PC-9 (cell line): ENCODE data around the gene LTC4S. TPM values are rescaled to one million over a fixed set of nuclear protein-coding genes. Genes with fewer than 3 reads are reported as not detected.

Experiments used
- BruUV-seq: library from RNA; stranded (reverse); fragments of 400-500 nt; replicated peaks from 2 replicates; lab custom pipeline; 2021; lab: Mats Ljungman, UMichigan
- CTCF ChIA-PET: fragments of 300-600 bp; sonication (Branson Sonifier 250); formaldehyde crosslinking; loops from one replicate; lab custom pipeline; 2022; ENCODE audit warnings: antibody characterized with exemption; lab: Charles Lee
- POLR2A ChIA-PET: fragments of 300-600 bp; sonication (Branson Sonifier 250); formaldehyde crosslinking; loops from one replicate; lab custom pipeline; 2022; ENCODE audit warnings: antibody characterized with exemption; ENCODE audit not compliant: unreplicated experiment; lab: Charles Lee
- DNase-seq, 2 experiments: peaks; one replicate each; pipeline versions ENCODE4 v3.0.0 to v3.0.0-alpha.2; 2015 to 2022; ENCODE audit warnings: mixed read lengths in 1 of 2
- H2AFZ ChIP-seq: fragments of 200-600 bp; sonication (generic); 2 replicates; pipeline ENCODE4 v1.8.1; 2017; ENCODE audit warnings: antibody characterized with exemption
- H3F3A ChIP-seq: fragments of 200-600 bp; sonication (generic); 2 replicates; pipeline ENCODE4 v1.8.1; 2017; ENCODE audit warnings: antibody characterized with exemption, mild to moderate bottlenecking, low read depth; ENCODE audit not compliant: insufficient read depth
- H3K27ac ChIP-seq: fragments of 200-600 bp; sonication (generic); 2 replicates; pipeline ENCODE4 v1.6.1; 2016; ENCODE audit warnings: mixed run types
- H3K27me3 ChIP-seq: fragments of 200-600 bp; sonication (generic); 2 replicates; pipeline ENCODE4 v1.6.1; 2016; ENCODE audit warnings: low read depth, mixed run types; ENCODE audit not compliant: insufficient read depth
- H3K36me3 ChIP-seq: fragments of 200-600 bp; sonication (generic); 2 replicates; pipeline ENCODE4 v1.6.1; 2016; ENCODE audit warnings: low read depth, mixed run types
- H3K4me1 ChIP-seq: fragments of 200-600 bp; sonication (generic); replicated peaks from 2 replicates; pipeline ENCODE4 v1.6.1; 2016; ENCODE audit warnings: mixed run types; ENCODE audit not compliant: insufficient read depth
- H3K4me2 ChIP-seq: fragments of 200-600 bp; sonication (generic); 2 replicates; pipeline ENCODE4 v1.6.1; 2017; ENCODE audit warnings: mixed run types
- H3K4me3 ChIP-seq: fragments of 200-600 bp; sonication (generic); 2 replicates; pipeline ENCODE4 v1.6.1; 2016; ENCODE audit warnings: mixed run types
- H3K79me2 ChIP-seq: fragments of 200-600 bp; sonication (generic); 2 replicates; pipeline ENCODE4 v1.6.1; 2017; ENCODE audit warnings: low read depth, mixed run types
- H3K9me2 ChIP-seq: fragments of 200-600 bp; sonication (generic); 2 replicates; pipeline ENCODE4 v1.8.1; 2017; ENCODE audit warnings: mild to moderate bottlenecking; ENCODE audit not compliant: insufficient read depth
- H3K9me3 ChIP-seq: fragments of 200-600 bp; sonication (generic); 2 replicates; pipeline ENCODE4 v1.8.1; 2016; ENCODE audit warnings: low read depth; ENCODE audit not compliant: insufficient read depth
- H4K20me1 ChIP-seq: fragments of 200-600 bp; sonication (generic); 2 replicates; pipeline ENCODE4 v1.8.1; 2017; ENCODE audit not compliant: insufficient read depth
- EZH2 ChIP-seq: fragments of 200-600 bp; sonication (generic); IDR thresholded peaks from 2 replicates; pipeline ENCODE4 v1.8.0; 2017; ENCODE audit warnings: antibody characterized with exemption, low read depth
- intact Hi-C: fragments of 100-400 bp; cut with micrococcal nuclease; formaldehyde crosslinking; loops from one replicate; pipeline ENCODE4 v1.10.0; 2022; ENCODE audit not compliant: unreplicated experiment
- total RNA-seq: library from RNA; stranded (reverse); gene quantifications from 2 replicates; pipeline ENCODE4 v1.2.3, GENCODE V29; 2021
- TF ChIP-seq, protein P1 (sequence below): fragments of 200-600 bp; sonication (generic); conservative IDR thresholded peaks from 2 replicates; pipeline ENCODE4 v1.6.1; 2017; ENCODE audit warnings: mixed run types, antibody characterized with exemption, mild to moderate bottlenecking, moderate library complexity

Gene LTC4S
- total RNA-seq, 1 experiment from 2014 or later = 9.7 TPM

DNA sequence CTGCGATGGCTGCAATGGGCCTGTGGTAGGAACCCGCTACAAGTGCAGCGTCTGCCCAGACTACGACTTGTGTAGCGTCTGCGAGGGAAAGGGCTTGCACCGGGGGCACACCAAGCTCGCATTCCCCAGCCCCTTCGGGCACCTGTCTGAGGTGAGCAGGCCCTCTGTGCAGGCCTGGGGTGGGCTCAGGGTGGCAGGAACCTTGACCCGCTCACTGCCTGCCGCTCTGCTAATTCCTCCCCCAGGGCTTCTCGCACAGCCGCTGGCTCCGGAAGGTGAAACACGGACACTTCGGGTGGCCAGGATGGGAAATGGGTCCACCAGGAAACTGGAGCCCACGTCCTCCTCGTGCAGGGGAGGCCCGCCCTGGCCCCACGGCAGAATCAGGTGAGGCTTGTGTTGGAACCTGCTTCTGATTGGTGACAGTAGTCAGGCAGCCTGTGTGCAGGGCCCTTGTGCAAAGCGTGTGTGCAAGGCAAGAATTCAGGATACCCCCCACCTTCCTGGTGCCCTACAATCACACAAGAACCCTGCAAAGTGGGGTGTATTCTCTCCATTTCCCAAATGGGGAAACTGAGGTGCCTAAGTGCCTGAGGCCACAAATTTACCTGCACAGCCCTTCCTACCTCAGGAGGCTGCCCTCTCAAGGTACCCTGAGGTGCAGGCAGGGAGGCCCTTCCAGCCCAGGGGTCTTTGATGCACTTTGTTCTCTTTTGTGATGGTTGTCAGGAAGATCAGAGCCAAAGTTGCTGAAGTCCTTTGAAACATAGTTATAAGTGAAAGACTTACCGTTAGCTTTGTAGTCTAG, 30.4 kb downstream of the LTC4S start:
- H3K9me2 ChIP-seq = no peaks in the 10 kb centered on the region
- intact Hi-C loops = no loop called here
- H3K9me3 ChIP-seq = no peaks in the 10 kb centered on the region
- peaks cover 74% of the 10 kb centered on the region for H4K20me1 ChIP-seq
- H3K4me2 ChIP-seq = peak overlapping the region; percentile 100
- POLR2A ChIA-PET = no interaction called here
- no peaks in the 10 kb centered on the region for H3K27me3 ChIP-seq
- peaks cover 66% of the 10 kb centered on the region for H3K36me3 ChIP-seq
- no TSS peak for BruUV-seq
- H3K4me3 ChIP-seq = peak overlapping the region; percentile 34; the same call in 1 of the 2 replicates
- CTCF ChIA-PET = no interaction called here
- H2AFZ ChIP-seq = no peak overlapping the region
- peaks cover 91% of the 10 kb centered on the region for H3K79me2 ChIP-seq
- DNase-seq = no peak
- TF ChIP-seq, protein P1, sequence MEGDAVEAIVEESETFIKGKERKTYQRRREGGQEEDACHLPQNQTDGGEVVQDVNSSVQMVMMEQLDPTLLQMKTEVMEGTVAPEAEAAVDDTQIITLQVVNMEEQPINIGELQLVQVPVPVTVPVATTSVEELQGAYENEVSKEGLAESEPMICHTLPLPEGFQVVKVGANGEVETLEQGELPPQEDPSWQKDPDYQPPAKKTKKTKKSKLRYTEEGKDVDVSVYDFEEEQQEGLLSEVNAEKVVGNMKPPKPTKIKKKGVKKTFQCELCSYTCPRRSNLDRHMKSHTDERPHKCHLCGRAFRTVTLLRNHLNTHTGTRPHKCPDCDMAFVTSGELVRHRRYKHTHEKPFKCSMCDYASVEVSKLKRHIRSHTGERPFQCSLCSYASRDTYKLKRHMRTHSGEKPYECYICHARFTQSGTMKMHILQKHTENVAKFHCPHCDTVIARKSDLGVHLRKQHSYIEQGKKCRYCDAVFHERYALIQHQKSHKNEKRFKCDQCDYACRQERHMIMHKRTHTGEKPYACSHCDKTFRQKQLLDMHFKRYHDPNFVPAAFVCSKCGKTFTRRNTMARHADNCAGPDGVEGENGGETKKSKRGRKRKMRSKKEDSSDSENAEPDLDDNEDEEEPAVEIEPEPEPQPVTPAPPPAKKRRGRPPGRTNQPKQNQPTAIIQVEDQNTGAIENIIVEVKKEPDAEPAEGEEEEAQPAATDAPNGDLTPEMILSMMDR = no peak
- no peak for TF ChIP-seq EZH2
- H3F3A ChIP-seq = peaks cover 88% of the 10 kb centered on the region
- no peak overlapping the region for H3K27ac ChIP-seq
- H3K4me1 ChIP-seq = peaks cover 47% of the 10 kb centered on the region

DNA sequence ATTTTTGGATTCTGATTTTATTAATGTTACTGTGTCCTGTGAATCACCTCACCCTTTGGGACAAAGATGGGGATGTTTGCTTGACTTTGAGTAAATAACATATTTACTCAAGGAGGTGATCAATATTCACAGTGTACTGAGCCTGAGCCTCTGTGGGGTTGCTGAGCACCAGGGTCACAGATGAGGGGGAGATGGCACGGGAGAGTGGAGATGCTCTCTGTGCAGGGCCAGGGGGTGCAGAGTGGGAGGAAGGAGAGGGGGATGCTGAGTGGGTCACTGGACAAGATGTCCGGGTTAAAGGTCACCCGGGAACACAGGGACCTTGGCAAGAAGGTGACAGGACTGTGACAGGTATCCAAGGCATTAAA, 30.9 kb downstream of the LTC4S start:
- peaks cover 78% of the 10 kb centered on the region for H4K20me1 ChIP-seq
- no peaks in the 10 kb centered on the region for H3K9me2 ChIP-seq
- ChIA-PET CTCF (no interaction called here), POLR2A (no interaction called here)
- no peak overlapping the region for H2AFZ ChIP-seq
- H3K9me3 ChIP-seq = no peaks in the 10 kb centered on the region
- peak overlapping the region; percentile 100 for H3K4me2 ChIP-seq
- no TSS peak for BruUV-seq
- no peaks in the 10 kb centered on the region for H3K27me3 ChIP-seq
- intact Hi-C loops = no loop called here
- H3K27ac ChIP-seq = no peak overlapping the region
- H3K4me1 ChIP-seq = peaks cover 45% of the 10 kb centered on the region
- peaks cover 71% of the 10 kb centered on the region for H3K36me3 ChIP-seq
- TF ChIP-seq, protein P1 = no peak
- no peak for TF ChIP-seq EZH2
- no peak overlapping the region for H3K4me3 ChIP-seq
- H3F3A ChIP-seq = peaks cover 91% of the 10 kb centered on the region
- peaks cover 96% of the 10 kb centered on the region for H3K79me2 ChIP-seq
- DNase-seq = no peak

DNA sequence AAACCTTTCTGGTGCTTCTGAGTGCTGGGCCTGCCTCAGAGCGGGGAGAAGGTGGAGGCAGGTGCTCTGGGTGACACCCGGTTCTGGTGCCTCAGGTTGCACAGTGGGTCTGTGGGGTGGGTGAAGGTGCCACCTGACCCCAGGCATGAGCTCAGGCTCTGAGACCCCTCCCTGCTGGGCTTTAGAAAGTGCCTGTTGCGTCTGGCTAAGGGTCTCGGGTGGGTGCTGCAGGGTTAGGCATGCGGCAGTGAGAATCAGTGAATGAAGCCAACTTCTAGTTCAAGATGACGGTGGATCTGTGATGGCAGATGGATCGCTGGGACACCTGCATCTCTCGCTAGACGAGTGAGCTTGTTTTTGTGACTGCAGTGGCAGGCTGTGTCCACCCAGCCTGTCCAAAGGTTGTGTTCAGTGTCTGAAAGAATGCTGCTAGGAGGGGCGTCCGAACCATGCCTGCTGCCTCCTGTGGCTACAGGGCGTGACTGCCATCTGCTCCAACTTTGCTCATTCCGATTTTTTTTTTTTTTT, 31.9 kb downstream of the LTC4S start:
- ChIA-PET POLR2A (interaction anchor here (0.5 kb wide), 1 partner anchor 62 kb away, joined by 4 read pairs; no protein-coding TSS in a partner anchor), CTCF (interaction anchor here (0.6 kb wide), 1 partner anchor 88 kb away, joined by 3 read pairs; no protein-coding TSS in a partner anchor)
- no peaks in the 10 kb centered on the region for H3K9me3 ChIP-seq
- TF ChIP-seq EZH2 = no peak
- H4K20me1 ChIP-seq = peaks cover 88% of the 10 kb centered on the region
- no peak overlapping the region for H3K27ac ChIP-seq
- intact Hi-C loops = no loop called here
- BruUV-seq = no TSS peak
- peaks cover 37% of the 10 kb centered on the region for H3K4me1 ChIP-seq
- H3K4me2 ChIP-seq = no peak overlapping the region
- H3K36me3 ChIP-seq = peaks cover 81% of the 10 kb centered on the region
- no peaks in the 10 kb centered on the region for H3K9me2 ChIP-seq
- H3K79me2 ChIP-seq = peaks cover 99% of the 10 kb centered on the region
- no peak overlapping the region for H2AFZ ChIP-seq
- H3K27me3 ChIP-seq = no peaks in the 10 kb centered on the region
- no peak for DNase-seq
- peaks cover 93% of the 10 kb centered on the region for H3F3A ChIP-seq
- H3K4me3 ChIP-seq = no peak overlapping the region
